ENCODE data around the gene PHF3.

The PHF3 gene

GRCh38 chr6:63760199-63760598 lies 124.6 kb downstream of the PHF3 start:
- in situ Hi-C loops (cut with HindIII; ENCODE audit: low sequenced_read_pairs) = no loop called here

GRCh38 chr6:63764318-63764916 lies 128.8 kb downstream of the PHF3 start:
- in situ Hi-C loops (cut with HindIII; ENCODE audit: low sequenced_read_pairs) = no loop called here

Measured in endothelial cell of hepatic sinusoid (primary cell).